ENCODE results near the gene GLIPR1L1.

GLIPR1L1 gene

GRCh38 chr12:75350413-75350812 is 15.9 kb downstream of the GLIPR1L1 start:
- ChIA-PET POLR2A (no interaction called here), CTCF (no interaction called here)
- TF ChIP-seq CTBP1 (IDR thresholded peaks at IDR 0.05; ENCODE audit: borderline replicate concordance), result no peak
- TF ChIP-seq, protein P1, sequence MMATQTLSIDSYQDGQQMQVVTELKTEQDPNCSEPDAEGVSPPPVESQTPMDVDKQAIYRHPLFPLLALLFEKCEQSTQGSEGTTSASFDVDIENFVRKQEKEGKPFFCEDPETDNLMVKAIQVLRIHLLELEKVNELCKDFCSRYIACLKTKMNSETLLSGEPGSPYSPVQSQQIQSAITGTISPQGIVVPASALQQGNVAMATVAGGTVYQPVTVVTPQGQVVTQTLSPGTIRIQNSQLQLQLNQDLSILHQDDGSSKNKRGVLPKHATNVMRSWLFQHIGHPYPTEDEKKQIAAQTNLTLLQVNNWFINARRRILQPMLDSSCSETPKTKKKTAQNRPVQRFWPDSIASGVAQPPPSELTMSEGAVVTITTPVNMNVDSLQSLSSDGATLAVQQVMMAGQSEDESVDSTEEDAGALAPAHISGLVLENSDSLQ (IDR thresholded peaks at IDR 0.05), result no peak
- TF ChIP-seq HDGF (IDR thresholded peaks at IDR 0.05; ENCODE audit: borderline replicate concordance), result no peak
- TF ChIP-seq FOXK2 (IDR thresholded peaks at IDR 0.05), result no peak
- TF ChIP-seq BHLHE40 (IDR thresholded peaks at IDR 0.05; ENCODE audit: borderline replicate concordance), result no peak
- DNase-seq (ENCODE audit: extremely low spot score), result no peak

DNA sequence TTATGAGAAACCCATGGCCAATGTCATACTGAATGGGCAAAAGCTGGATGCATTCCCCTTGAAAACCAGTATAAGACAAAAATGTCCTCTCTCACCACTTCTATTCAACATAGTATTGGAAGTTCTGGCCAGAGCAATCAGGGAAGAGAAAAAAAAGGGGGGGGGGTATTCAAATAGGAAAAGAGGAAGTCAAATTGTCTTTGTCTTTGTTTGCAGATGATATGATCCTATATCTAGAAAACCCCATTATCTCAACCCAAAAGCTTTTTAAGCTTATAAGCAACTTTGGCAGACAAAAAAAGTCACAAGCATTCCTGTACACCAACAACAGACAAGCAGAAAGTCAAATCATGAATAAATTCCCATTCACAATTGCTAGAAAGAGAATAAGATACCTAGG is 19.5 kb downstream of the GLIPR1L1 start:
- TF ChIP-seq FOXM1 (IDR thresholded peaks at IDR 0.05; ENCODE audit: borderline replicate concordance), result no peak
- TF ChIP-seq FOXA1 (IDR thresholded peaks at IDR 0.05), result no peak
- TF ChIP-seq ZNF384 (IDR thresholded peaks at IDR 0.05), result no peak
- POLR2A ChIA-PET, result no interaction called here
- CTCF ChIA-PET, result interaction anchor here (0.6 to 1.0 kb wide), 2 partner anchors 11 to 38 kb away, joined by 4 read pairs; no protein-coding TSS in a partner anchor
- no peak for DNase-seq (ENCODE audit: extremely low spot score)

- ChIA-PET CTCF (no interaction called here), POLR2A (no interaction called here)
- TF ChIP-seq L3MBTL2 (conservative IDR thresholded peaks at IDR 0.05), result no peak
- TF ChIP-seq FOXA1 (IDR thresholded peaks at IDR 0.05), result no peak
- TF ChIP-seq ELF4 (IDR thresholded peaks at IDR 0.05), result no peak
- TF ChIP-seq, protein P1 (IDR thresholded peaks at IDR 0.05), result no peak
- no peak for TF ChIP-seq FOXM1 (IDR thresholded peaks at IDR 0.05; ENCODE audit: borderline replicate concordance)
- TF ChIP-seq ARNT (IDR thresholded peaks at IDR 0.05), result no peak
- no peak for TF ChIP-seq BHLHE40 (IDR thresholded peaks at IDR 0.05; ENCODE audit: borderline replicate concordance)
- no peak for TF ChIP-seq ZNF384 (IDR thresholded peaks at IDR 0.05)
- TF ChIP-seq CTBP1 (IDR thresholded peaks at IDR 0.05; ENCODE audit: borderline replicate concordance), result no peak
- no peak for TF ChIP-seq HDGF (IDR thresholded peaks at IDR 0.05; ENCODE audit: borderline replicate concordance)
- no peak for TF ChIP-seq FOXK2 (IDR thresholded peaks at IDR 0.05)
- no peak for TF ChIP-seq TARDBP (IDR thresholded peaks at IDR 0.05)
- no peak for TF ChIP-seq SP1 (IDR thresholded peaks at IDR 0.05)
- DNase-seq (ENCODE audit: extremely low spot score), result no peak
Observed at GRCh38 chr12:75360920-75361319, 26.4 kb downstream of the GLIPR1L1 start.

DNA sequence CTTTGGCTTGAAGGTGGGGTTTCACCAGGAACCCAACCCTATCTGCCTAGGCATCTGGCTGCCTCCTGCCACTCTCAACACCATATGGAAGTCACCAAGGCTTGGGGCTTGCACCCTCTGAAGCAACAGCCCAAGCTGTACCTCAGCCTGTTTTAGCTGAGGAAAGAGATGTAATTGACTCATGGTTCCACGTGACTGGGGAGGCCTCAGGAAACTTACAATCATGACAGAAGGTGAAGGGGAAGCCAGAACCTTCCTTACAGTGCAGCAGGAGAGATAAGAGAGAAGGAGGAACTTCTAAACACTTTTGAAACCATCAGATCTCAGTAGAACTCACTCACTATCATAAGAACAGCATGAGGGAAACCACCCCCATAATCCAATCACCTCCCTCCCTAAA is 26.9 kb downstream of the GLIPR1L1 start:
- TF ChIP-seq HDGF (IDR thresholded peaks at IDR 0.05; ENCODE audit: borderline replicate concordance), result no peak
- TF ChIP-seq CTBP1 (IDR thresholded peaks at IDR 0.05; ENCODE audit: borderline replicate concordance), result no peak
- TF ChIP-seq FOXM1 (IDR thresholded peaks at IDR 0.05; ENCODE audit: borderline replicate concordance), result no peak
- no peak for TF ChIP-seq FOXK2 (IDR thresholded peaks at IDR 0.05)
- TF ChIP-seq ZNF384 (IDR thresholded peaks at IDR 0.05), result no peak
- TF ChIP-seq LEF1 (IDR thresholded peaks at IDR 0.05; ENCODE audit: borderline replicate concordance), result no peak
- no peak for TF ChIP-seq ARNT (IDR thresholded peaks at IDR 0.05)
- no peak for TF ChIP-seq SUZ12 (IDR thresholded peaks at IDR 0.05)
- no peak for TF ChIP-seq TARDBP (IDR thresholded peaks at IDR 0.05)
- TF ChIP-seq, protein P1 (IDR thresholded peaks at IDR 0.05), result no peak
- no peak for DNase-seq (ENCODE audit: extremely low spot score)
- CTCF ChIA-PET, result no interaction called here
- POLR2A ChIA-PET, result no interaction called here

- POLR2A ChIA-PET, result no interaction called here
- no peak for DNase-seq (ENCODE audit: extremely low spot score)
- TF ChIP-seq, protein P1 (IDR thresholded peaks at IDR 0.05), result no peak
- TF ChIP-seq SUZ12 (IDR thresholded peaks at IDR 0.05) (no peak), ELF4 (IDR thresholded peaks at IDR 0.05) (no peak), SP1 (IDR thresholded peaks at IDR 0.05) (no peak), FOXM1 (IDR thresholded peaks at IDR 0.05; ENCODE audit: borderline replicate concordance) (no peak), CTBP1 (IDR thresholded peaks at IDR 0.05; ENCODE audit: borderline replicate concordance) (no peak), HDGF (IDR thresholded peaks at IDR 0.05; ENCODE audit: borderline replicate concordance) (no peak), ZNF384 (IDR thresholded peaks at IDR 0.05) (no peak), LEF1 (IDR thresholded peaks at IDR 0.05; ENCODE audit: borderline replicate concordance) (no peak), TARDBP (IDR thresholded peaks at IDR 0.05) (no peak), L3MBTL2 (conservative IDR thresholded peaks at IDR 0.05) (no peak)
- CTCF ChIA-PET, result no interaction called here
Observed at GRCh38 chr12:75364919-75365318, 30.4 kb downstream of the GLIPR1L1 start.

DNA sequence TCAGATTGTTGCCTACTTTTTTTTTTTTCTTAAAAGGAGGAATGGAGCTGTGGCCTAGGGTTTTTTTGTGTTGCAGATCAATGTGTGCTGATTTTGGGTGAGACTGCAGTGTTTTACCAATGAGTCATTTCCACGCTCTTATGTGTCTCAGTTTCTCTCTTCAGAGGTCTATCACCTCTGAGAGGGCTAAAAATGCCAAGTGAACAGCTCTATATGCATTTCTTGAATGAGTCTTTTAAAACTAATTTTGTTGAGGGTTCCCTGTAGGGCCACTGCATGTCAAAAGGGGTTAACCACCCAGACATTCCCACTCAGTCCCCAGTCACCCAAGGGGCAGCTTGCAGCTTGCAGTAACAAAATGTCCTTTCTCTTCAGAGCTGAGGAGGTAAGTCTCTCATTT is 32.2 kb downstream of the GLIPR1L1 start:
- TF ChIP-seq FOXA1 (IDR thresholded peaks at IDR 0.05) (no peak), ZNF384 (IDR thresholded peaks at IDR 0.05) (no peak), ARNT (IDR thresholded peaks at IDR 0.05) (no peak), TARDBP (IDR thresholded peaks at IDR 0.05) (no peak), SUZ12 (IDR thresholded peaks at IDR 0.05) (no peak), NFRKB (IDR thresholded peaks at IDR 0.05) (no peak)
- ChIA-PET CTCF (no interaction called here), POLR2A (no interaction called here)
- DNase-seq (ENCODE audit: extremely low spot score), result no peak

- CTCF ChIA-PET, result no interaction called here
- no peak for TF ChIP-seq L3MBTL2 (conservative IDR thresholded peaks at IDR 0.05)
- TF ChIP-seq TARDBP (IDR thresholded peaks at IDR 0.05), result no peak
- TF ChIP-seq CTBP1 (IDR thresholded peaks at IDR 0.05; ENCODE audit: borderline replicate concordance), result no peak
- TF ChIP-seq ZNF384 (IDR thresholded peaks at IDR 0.05), result no peak
- no peak for TF ChIP-seq BHLHE40 (IDR thresholded peaks at IDR 0.05; ENCODE audit: borderline replicate concordance)
- no peak for TF ChIP-seq FOXM1 (IDR thresholded peaks at IDR 0.05; ENCODE audit: borderline replicate concordance)
- TF ChIP-seq HDGF (IDR thresholded peaks at IDR 0.05; ENCODE audit: borderline replicate concordance), result no peak
- POLR2A ChIA-PET, result no interaction called here
- DNase-seq (ENCODE audit: extremely low spot score), result no peak
Observed at GRCh38 chr12:75374971-75375370, 40.5 kb downstream of the GLIPR1L1 start.
